Measurements from ENCODE around the gene FN3KRP. TPM values are rescaled to one million over a fixed set of nuclear protein-coding genes. Genes with fewer than 3 reads are reported as not detected.
"Not testable (repeated sequence)": the region's sequence is repeated elsewhere in the genome, so short reads cannot be mapped to it uniquely, and the experiment has no call there.

The FN3KRP gene
- total RNA-seq, 2 donors from 2014 or later, result 39.6 to 47.8 TPM

GRCh38 chr17:82750241-82750908 is 33.9 kb downstream of the FN3KRP start:
- Mint-ChIP-seq H3K9me3 (peaks cover 2 to 3% of the 10 kb centered on the region in 2 donors), H3K4me1 (ENCODE audit: low read depth) (peaks cover 27% of the 10 kb centered on the region), H3K36me3 (ENCODE audit: insufficient read depth in 2 of 2) (peaks cover 2 to 3% of the 10 kb centered on the region in 2 donors), H3K27me3 (ENCODE audit: low read depth) (no peaks in the 10 kb centered on the region), H3K4me3 (peak overlapping the region; percentile 39 to 50), H3K27ac (no peak overlapping the region)
- no peak for DNase-seq
- no peak for ATAC-seq (replicated peaks in 1 of 2)

GRCh38 chr17:82751171-82751570 is 34.7 kb downstream of the FN3KRP start:
- H3K27ac Mint-ChIP-seq, result no peak overlapping the region
- H3K4me3 Mint-ChIP-seq, result peak overlapping the region in 1 of 2 donors; percentile 50
- ATAC-seq (replicated peaks in 1 of 2) (peak; percentile 49 to 56), DNase-seq (no peak)
- H3K9me3 Mint-ChIP-seq, result peaks cover 2 to 3% of the 10 kb centered on the region in 2 donors
- H3K4me1 Mint-ChIP-seq (ENCODE audit: low read depth), result peaks cover 33% of the 10 kb centered on the region
- peaks cover 2 to 6% of the 10 kb centered on the region in 2 donors for H3K36me3 Mint-ChIP-seq (ENCODE audit: insufficient read depth in 2 of 2)
- H3K27me3 Mint-ChIP-seq (ENCODE audit: low read depth), result no peaks in the 10 kb centered on the region

GRCh38 chr17:82751571-82752370 is 35.3 kb downstream of the FN3KRP start, which contains the start of gene TBCD:
Gene TBCD, plus strand, starts transcription at chr17:82752065. Its CDS starts 129 bp downstream, at chr17:82752194.
- H3K9me3 Mint-ChIP-seq, result peaks cover 0 to 3% of the 10 kb centered on the region in 2 donors
- no peak within 1 kb of the TSS for H3K27ac Mint-ChIP-seq
- no peaks in the 10 kb centered on the region for H3K27me3 Mint-ChIP-seq (ENCODE audit: low read depth)
- H3K4me1 Mint-ChIP-seq (ENCODE audit: low read depth), result peaks cover 33% of the 10 kb centered on the region
- ATAC-seq (replicated peaks in 1 of 2) (peak; percentile 85 to 86), DNase-seq (peak; percentile 88)
- H3K4me3 Mint-ChIP-seq, result peak within 1 kb of the TSS; percentile 88 to 90
- H3K36me3 Mint-ChIP-seq (ENCODE audit: insufficient read depth in 2 of 2), result peaks cover 0 to 4% of the 10 kb centered on the region in 2 donors

DNA sequence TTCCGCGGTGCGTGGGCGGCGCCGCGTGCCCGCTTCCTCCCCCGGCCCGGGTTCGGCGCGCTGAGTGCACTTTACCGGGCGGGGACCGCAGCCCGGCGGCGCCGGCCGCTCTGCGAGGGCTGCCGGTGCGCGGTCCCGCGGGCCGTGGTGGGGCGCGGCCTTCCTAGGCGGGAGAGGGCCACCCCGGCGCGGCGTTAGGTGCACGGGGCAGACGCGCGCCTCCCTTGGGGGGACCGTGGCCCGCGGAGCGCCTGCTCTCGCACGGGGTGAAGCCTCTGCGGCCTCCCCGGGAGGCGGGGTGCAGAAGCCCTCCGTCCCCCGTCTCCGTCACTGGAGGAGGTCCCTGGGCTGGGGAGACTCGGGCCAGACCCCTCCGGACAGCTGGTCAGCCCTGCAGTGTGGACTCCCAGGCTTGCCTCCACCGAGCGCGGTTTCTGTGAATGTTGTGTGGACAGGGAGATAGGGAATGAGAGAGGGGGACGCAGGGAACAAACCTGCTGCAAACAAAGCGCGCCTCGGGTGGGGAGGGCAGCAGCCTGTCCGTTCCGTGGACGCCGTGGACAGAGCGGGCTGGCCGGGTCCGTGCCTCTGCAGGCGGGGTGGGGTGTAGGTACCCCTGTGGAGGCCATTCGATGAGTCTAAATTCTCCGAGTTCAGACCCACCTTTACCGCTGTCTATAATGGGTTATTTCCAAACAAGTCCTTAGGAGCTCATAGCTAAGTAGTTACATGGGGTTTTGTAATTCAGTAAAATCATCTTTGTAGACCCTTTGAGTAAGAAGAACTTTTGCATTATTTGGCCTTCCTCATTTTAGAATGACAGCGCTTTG is 36.1 kb downstream of the FN3KRP start:
- DNase-seq, result peak in 1 of 2 donors; percentile 64
- peaks cover 33% of the 10 kb centered on the region for H3K4me1 Mint-ChIP-seq (ENCODE audit: low read depth)
- no peaks in the 10 kb centered on the region for H3K27me3 Mint-ChIP-seq (ENCODE audit: low read depth)
- peak overlapping the region; percentile 87 to 90 for H3K4me3 Mint-ChIP-seq
- no peaks in the 10 kb centered on the region for H3K9me3 Mint-ChIP-seq
- peak; percentile 30 to 47 for ATAC-seq (replicated peaks in 1 of 2)
- H3K36me3 Mint-ChIP-seq (ENCODE audit: insufficient read depth in 2 of 2), result peaks cover 0 to 4% of the 10 kb centered on the region in 2 donors
- H3K27ac Mint-ChIP-seq, result no peak overlapping the region

GRCh38 chr17:82753201-82753464 is 36.6 kb downstream of the FN3KRP start:
- H3K4me1 Mint-ChIP-seq (ENCODE audit: low read depth), result peaks cover 33% of the 10 kb centered on the region
- H3K36me3 Mint-ChIP-seq (ENCODE audit: insufficient read depth in 2 of 2), result peaks cover 0 to 4% of the 10 kb centered on the region in 2 donors
- no peak for ATAC-seq (replicated peaks in 1 of 2)
- DNase-seq, result no peak
- no peaks in the 10 kb centered on the region for H3K27me3 Mint-ChIP-seq (ENCODE audit: low read depth)
- peak overlapping the region; percentile 87 to 90 for H3K4me3 Mint-ChIP-seq
- no peaks in the 10 kb centered on the region for H3K9me3 Mint-ChIP-seq
- no peak overlapping the region for H3K27ac Mint-ChIP-seq

- H3K27ac Mint-ChIP-seq, result peak overlapping the region; percentile 11
- H3K27me3 Mint-ChIP-seq (ENCODE audit: low read depth), result no peaks in the 10 kb centered on the region
- no peak for DNase-seq
- no peak for ATAC-seq (replicated peaks in 1 of 2)
- H3K4me1 Mint-ChIP-seq (ENCODE audit: low read depth), result peaks cover 33% of the 10 kb centered on the region
- H3K36me3 Mint-ChIP-seq (ENCODE audit: insufficient read depth in 2 of 2), result peaks cover 0 to 3% of the 10 kb centered on the region in 2 donors
- no peaks in the 10 kb centered on the region for H3K9me3 Mint-ChIP-seq
- H3K4me3 Mint-ChIP-seq, result peak overlapping the region; percentile 12 to 44
Measured at GRCh38 chr17:82754297-82755208, 38.0 kb downstream of the FN3KRP start.

DNA sequence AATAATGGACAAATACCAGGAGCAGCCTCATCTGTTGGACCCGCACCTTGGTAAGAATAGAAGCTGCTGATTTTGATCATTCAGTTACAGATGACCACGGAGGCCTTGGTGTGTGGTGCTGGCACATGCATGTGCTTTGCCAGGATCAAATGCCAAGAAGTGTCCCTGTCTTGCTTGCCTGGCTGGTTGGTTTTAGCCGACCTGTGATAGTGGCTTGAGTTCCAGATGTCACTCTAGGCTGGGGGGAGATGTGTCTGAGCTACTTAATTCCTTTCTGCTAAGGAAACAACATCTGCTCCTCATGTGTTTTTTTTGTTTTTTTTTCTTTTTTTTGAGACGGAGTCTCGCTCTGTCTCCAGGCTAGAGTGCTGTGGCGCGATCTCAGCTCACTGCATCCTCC is 39.7 kb downstream of the FN3KRP start:
- H3K27ac Mint-ChIP-seq, result no peak overlapping the region
- no peaks in the 10 kb centered on the region for H3K27me3 Mint-ChIP-seq (ENCODE audit: low read depth)
- DNase-seq, result no peak
- ATAC-seq (replicated peaks in 1 of 2), result no peak
- no peaks in the 10 kb centered on the region for H3K9me3 Mint-ChIP-seq
- H3K4me3 Mint-ChIP-seq, result no peak overlapping the region
- H3K36me3 Mint-ChIP-seq (ENCODE audit: insufficient read depth in 2 of 2), result peaks cover 0 to 4% of the 10 kb centered on the region in 2 donors
- peaks cover 33% of the 10 kb centered on the region for H3K4me1 Mint-ChIP-seq (ENCODE audit: low read depth)

DNA sequence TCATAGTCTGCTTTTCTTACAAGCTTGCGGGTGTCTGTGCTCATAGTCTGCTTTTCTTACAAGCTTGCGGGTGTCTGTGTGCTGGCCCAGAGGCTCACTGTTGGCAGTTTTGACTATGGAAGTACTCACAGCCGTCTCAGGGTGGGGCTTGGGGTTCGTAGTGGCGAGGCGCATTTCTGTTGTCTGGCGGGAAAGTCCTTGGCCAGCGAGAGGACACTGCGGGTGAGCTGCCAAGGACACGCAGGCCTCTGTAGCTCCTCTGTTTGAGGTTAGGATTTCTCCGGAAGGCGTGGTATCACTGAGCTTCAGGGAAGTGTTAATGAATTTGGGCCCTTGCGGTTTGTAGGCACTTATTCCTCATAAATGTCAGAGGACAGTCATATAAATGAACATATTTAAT is 48.9 kb downstream of the FN3KRP start:
- DNase-seq, result no peak
- ATAC-seq (replicated peaks in 1 of 2), result no peak
- Mint-ChIP-seq H3K27ac (no peak overlapping the region), H3K27me3 (ENCODE audit: low read depth) (no peaks in the 10 kb centered on the region), H3K4me1 (ENCODE audit: low read depth) (peaks cover 5% of the 10 kb centered on the region), H3K9me3 (no peaks in the 10 kb centered on the region), H3K36me3 (ENCODE audit: insufficient read depth in 2 of 2) (peaks cover 7 to 9% of the 10 kb centered on the region in 2 donors), H3K4me3 (no peak overlapping the region)

DNA sequence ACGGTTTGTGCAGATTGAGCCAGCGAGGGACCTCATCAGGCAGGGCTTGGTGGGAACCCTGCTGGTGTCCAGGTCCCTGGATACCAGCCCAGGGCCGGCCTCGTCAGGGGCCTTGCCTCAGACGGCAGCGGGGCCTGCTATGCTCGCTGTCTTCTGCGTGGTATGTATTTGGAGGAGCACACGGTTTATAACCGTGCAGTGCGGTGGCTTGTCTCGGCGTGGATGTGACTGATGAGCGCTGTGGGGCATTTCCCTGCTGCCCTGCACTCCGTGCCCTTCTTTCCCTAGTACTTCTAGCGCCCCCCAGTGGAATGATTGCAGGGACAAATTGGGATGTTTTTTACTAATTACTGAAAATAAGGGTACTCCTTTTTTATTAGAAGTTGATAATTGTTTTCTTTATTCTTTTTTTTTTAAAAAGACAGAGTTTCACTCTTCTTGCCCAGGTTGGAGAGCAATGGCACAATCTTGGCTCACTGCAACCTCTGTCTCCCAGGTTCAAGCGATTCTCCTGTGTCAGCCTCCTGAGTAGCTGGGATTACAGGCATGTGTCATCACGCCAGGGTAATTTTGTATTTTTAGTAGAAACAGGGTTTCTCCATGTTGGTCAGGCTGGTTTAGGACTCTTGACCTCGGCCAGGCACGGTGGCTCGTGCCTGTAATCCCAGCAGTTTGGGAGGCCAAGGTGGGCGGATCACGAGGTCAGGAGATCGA is 50.7 kb downstream of the FN3KRP start:
- no peak for ATAC-seq (replicated peaks in 1 of 2)
- H3K9me3 Mint-ChIP-seq, result no peaks in the 10 kb centered on the region
- DNase-seq, result peak; percentile 54 to 65
- H3K4me3 Mint-ChIP-seq, result no peak overlapping the region
- H3K4me1 Mint-ChIP-seq (ENCODE audit: low read depth), result peaks cover 5% of the 10 kb centered on the region
- peaks cover 6 to 9% of the 10 kb centered on the region in 2 donors for H3K36me3 Mint-ChIP-seq (ENCODE audit: insufficient read depth in 2 of 2)
- H3K27ac Mint-ChIP-seq, result no peak overlapping the region
- no peaks in the 10 kb centered on the region for H3K27me3 Mint-ChIP-seq (ENCODE audit: low read depth)

DNA sequence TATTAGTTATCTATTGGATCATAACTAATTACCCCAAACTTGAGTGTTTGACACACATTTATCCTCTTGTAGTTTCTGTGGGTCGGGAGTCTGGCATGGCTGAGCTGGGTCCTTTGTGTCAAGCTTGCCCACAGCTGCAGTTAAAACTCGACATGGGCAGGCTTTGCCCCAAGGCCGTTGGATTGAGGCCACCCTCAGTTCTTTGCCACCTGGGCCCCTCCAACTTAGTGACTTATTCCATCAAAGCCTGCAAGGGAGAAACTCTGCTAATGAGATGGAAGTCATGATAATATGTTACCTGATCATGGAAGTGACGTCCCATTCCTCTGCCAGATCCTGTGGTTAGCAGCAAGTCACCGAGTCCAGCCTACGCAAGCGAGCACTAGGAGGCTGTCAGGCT is 52.5 kb downstream of the FN3KRP start:
- peaks cover 7% of the 10 kb centered on the region for H3K4me1 Mint-ChIP-seq (ENCODE audit: low read depth)
- no peak overlapping the region for H3K4me3 Mint-ChIP-seq
- H3K9me3 Mint-ChIP-seq, result no peaks in the 10 kb centered on the region
- ATAC-seq (replicated peaks in 1 of 2) (no peak), DNase-seq (no peak)
- no peak overlapping the region for H3K27ac Mint-ChIP-seq
- peaks cover 5 to 9% of the 10 kb centered on the region in 2 donors for H3K36me3 Mint-ChIP-seq (ENCODE audit: insufficient read depth in 2 of 2)
- no peaks in the 10 kb centered on the region for H3K27me3 Mint-ChIP-seq (ENCODE audit: low read depth)

DNA sequence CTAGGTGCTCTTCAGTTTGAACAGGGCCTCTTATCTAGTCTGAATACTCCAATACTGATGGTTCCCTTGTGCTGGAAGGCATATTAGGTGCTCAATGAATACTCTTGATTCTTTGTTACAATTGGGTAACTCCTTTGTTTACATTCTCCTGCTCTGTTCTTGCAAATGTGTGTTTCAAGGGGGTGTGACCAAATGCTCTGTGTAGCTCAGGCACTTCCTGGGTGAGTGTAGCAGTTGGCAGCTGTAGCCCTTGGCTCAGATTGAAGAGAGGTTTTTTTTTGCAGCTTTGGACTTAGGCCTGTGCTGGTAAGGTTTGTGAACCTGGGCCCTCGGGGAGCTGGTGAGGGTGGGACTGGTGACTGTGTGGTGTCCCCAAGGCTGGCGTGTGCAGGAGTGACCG is 55.5 kb downstream of the FN3KRP start:
- H3K36me3 Mint-ChIP-seq (ENCODE audit: insufficient read depth in 2 of 2), result peaks cover 5 to 9% of the 10 kb centered on the region in 2 donors
- ATAC-seq (replicated peaks in 1 of 2) (no peak), DNase-seq (no peak)
- no peaks in the 10 kb centered on the region for H3K27me3 Mint-ChIP-seq (ENCODE audit: low read depth)
- no peaks in the 10 kb centered on the region for H3K9me3 Mint-ChIP-seq
- H3K27ac Mint-ChIP-seq, result no peak overlapping the region
- H3K4me3 Mint-ChIP-seq, result no peak overlapping the region
- peaks cover 12% of the 10 kb centered on the region for H3K4me1 Mint-ChIP-seq (ENCODE audit: low read depth)

GRCh38 chr17:82774456-82774855 is 58.0 kb downstream of the FN3KRP start:
- DNase-seq; ATAC-seq (replicated peaks in 1 of 2); H3K27ac Mint-ChIP-seq; H3K36me3 Mint-ChIP-seq (ENCODE audit: insufficient read depth in 2 of 2); H3K9me3 Mint-ChIP-seq; H3K4me3 Mint-ChIP-seq; H3K27me3 Mint-ChIP-seq (ENCODE audit: low read depth): not testable (repeated sequence)
- peaks cover 12% of the 10 kb centered on the region for H3K4me1 Mint-ChIP-seq (ENCODE audit: low read depth)

Data from activated T-cell treated with anti-CD3 and anti-CD28 coated beads, Interleukin-2, amount 50 U/mL, for 72 hours (primary cell).